Tibial artery (tissue), 4 donors: ENCODE results near the gene CSMD2.
A peak's percentile ranks its signal among the peaks of the same experiment; 100 is the strongest.

Experiments used
- DNase-seq, 2 donors: peaks; one replicate each; pipeline ENCODE4 v3.0.0-alpha.2; 2019
- H3K27ac ChIP-seq, 2 donors: fragments of 200-600 bp; sonication (generic) in 1 of 2; 1 replicate in 1 of 2; 2 replicates in 1 of 2; pipeline ENCODE4 v1.5.1; 2018 to 2019; ENCODE audit warnings: mild to moderate bottlenecking in 1 of 2
- H3K27me3 ChIP-seq, 2 donors: fragments of 200-600 bp; sonication (generic) in 1 of 2; one replicate each; pipeline versions ENCODE4 v1.5.1 to v1.6.0; 2016 to 2019
- H3K36me3 ChIP-seq, 3 donors: fragments of 200-600 bp; sonication (generic) in 2 of 3; one replicate each; pipeline ENCODE4 v1.5.1; 2016 to 2019; ENCODE audit warnings: mild to moderate bottlenecking in 2 of 3
- H3K4me1 ChIP-seq, 4 donors: fragments of 200-600 bp; sonication (generic) in 2 of 4; 1 replicate in 3 of 4; 2 replicates in 1 of 4; pipeline ENCODE4 v1.5.1; 2016 to 2019
- H3K4me3 ChIP-seq, 2 donors: fragments of 200-600 bp; sonication (generic) in 1 of 2; 1 replicate in 1 of 2; 2 replicates in 1 of 2; pipeline ENCODE4 v1.5.1; 2018 to 2019; ENCODE audit warnings: mild to moderate bottlenecking in 2 of 2
- H3K9me3 ChIP-seq, 3 donors: fragments of 200-600 bp; sonication (generic) in 1 of 3; one replicate each; pipeline ENCODE4 v1.5.1; 2016 to 2019
- intact Hi-C: fragments of 100-400 bp; cut with DNase I; formaldehyde crosslinking; loops from one replicate; pipeline ENCODE4 v1.15.0; 2023; ENCODE audit warnings: low total_unique reads
- TF ChIP-seq, protein P1 (sequence below), 2 experiments: fragments of 200-600 bp in 1 of 2; fragments of 450-650 bp in 1 of 2; IDR thresholded peaks; one replicate each; pipeline ENCODE4 v1.5.1; 2017 to 2019; ENCODE audit warnings: antibody characterized with exemption in 2 of 2, mild to moderate bottlenecking in 1 of 2, moderate library complexity in 1 of 2

The CSMD2 gene

DNA sequence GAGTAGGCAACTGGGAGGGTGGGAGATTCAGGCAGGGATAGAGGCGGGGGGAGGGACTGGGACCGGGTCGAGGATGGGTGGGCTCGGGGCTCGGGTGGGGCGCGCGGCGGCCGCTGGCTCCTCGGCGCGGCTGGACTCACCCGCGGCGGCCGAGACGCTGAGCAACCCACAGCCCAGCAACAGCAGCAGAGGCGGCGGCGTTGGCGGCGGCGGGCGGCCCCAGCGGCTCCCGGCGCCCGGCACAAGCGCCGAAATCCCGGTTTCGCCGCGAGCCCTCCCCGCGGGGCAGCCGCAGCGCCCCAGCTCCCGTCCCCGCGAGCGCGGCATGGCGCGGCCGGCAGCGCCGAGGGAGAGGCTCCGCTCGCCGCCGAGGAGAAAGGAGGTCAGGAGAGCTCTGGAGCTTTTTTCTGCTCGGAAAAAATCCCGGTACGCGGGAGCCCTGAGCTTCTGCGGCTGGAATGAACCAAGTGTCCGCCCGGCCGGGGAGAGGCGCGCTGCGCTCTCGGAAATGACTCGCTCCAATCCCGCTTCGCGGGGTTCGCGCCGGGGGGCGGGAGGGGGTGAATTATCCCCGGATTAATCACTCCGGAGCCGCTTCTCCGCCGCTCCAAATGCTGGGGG, at the start of gene CSMD2:
Gene CSMD2 (minus strand): TSS at position 460 of the 621 bp plus-strand sequence. CDS start 133 bp downstream, at position 327.
- TF ChIP-seq, protein P1, sequence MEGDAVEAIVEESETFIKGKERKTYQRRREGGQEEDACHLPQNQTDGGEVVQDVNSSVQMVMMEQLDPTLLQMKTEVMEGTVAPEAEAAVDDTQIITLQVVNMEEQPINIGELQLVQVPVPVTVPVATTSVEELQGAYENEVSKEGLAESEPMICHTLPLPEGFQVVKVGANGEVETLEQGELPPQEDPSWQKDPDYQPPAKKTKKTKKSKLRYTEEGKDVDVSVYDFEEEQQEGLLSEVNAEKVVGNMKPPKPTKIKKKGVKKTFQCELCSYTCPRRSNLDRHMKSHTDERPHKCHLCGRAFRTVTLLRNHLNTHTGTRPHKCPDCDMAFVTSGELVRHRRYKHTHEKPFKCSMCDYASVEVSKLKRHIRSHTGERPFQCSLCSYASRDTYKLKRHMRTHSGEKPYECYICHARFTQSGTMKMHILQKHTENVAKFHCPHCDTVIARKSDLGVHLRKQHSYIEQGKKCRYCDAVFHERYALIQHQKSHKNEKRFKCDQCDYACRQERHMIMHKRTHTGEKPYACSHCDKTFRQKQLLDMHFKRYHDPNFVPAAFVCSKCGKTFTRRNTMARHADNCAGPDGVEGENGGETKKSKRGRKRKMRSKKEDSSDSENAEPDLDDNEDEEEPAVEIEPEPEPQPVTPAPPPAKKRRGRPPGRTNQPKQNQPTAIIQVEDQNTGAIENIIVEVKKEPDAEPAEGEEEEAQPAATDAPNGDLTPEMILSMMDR (IDR thresholded peaks at IDR 0.05), result no peak
- Histone ChIP-seq H3K36me3 (no peaks in the 10 kb centered on the region), H3K27me3 (peaks cover 3 to 69% of the 10 kb centered on the region in 2 donors), H3K27ac (no peak within 1 kb of the TSS), H3K9me3 (no peaks in the 10 kb centered on the region), H3K4me1 (peaks cover 6 to 46% (median 42%) of the 10 kb centered on the region in 4 donors), H3K4me3 (peak within 1 kb of the TSS; percentile 35 to 53)
- DNase-seq, result peak in 1 of 2 donors; percentile 29
- intact Hi-C loops, result loop anchor here (5.0 to 10.0 kb wide), 2 partner anchors 430 to 528 kb away; no protein-coding TSS in a partner anchor

GRCh38 chr1:34213956-34214355, 48.9 kb upstream of the CSMD2 start:
- no peak for DNase-seq
- peaks cover 0 to 31% of the 10 kb centered on the region in 2 donors for H3K27me3 ChIP-seq
- H3K36me3 ChIP-seq, result no peaks in the 10 kb centered on the region
- H3K4me1 ChIP-seq, result no peaks in the 10 kb centered on the region
- no peak overlapping the region for H3K27ac ChIP-seq
- TF ChIP-seq, protein P1 (IDR thresholded peaks at IDR 0.05), result no peak
- H3K4me3 ChIP-seq, result no peak overlapping the region
- intact Hi-C loops, result no loop called here
- no peaks in the 10 kb centered on the region for H3K9me3 ChIP-seq

DNA sequence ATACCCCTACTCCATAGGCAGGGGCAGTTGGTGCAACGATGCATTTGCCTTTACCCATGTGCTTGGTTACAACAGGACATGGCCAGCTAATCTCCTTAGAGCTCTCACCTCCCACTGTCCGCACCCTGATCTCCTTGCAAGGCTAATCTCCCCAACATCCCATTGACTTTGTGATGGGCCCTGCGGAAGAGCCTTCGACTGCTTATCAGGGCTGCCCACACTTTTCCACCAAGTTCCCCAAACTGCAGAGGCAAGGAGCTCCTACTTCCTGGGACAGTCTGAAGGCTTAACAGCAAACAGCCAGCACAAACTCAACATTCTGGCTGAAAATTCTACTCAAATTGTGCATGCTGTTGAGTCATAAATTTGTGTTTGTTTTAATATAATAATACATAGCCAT, 47.6 kb upstream of the CSMD2 start:
- H3K4me3 ChIP-seq, result no peak overlapping the region
- TF ChIP-seq, protein P1 (IDR thresholded peaks at IDR 0.05), result no peak
- H3K27me3 ChIP-seq, result peaks cover 0 to 37% of the 10 kb centered on the region in 2 donors
- H3K27ac ChIP-seq, result no peak overlapping the region
- H3K4me1 ChIP-seq, result no peaks in the 10 kb centered on the region
- DNase-seq, result no peak
- no peaks in the 10 kb centered on the region for H3K9me3 ChIP-seq
- intact Hi-C loops, result no loop called here
- H3K36me3 ChIP-seq, result no peaks in the 10 kb centered on the region

GRCh38 chr1:34199927-34200326, 34.9 kb upstream of the CSMD2 start:
- Histone ChIP-seq H3K4me3 (no peak overlapping the region), H3K27ac (no peak overlapping the region), H3K27me3 (peaks cover 0 to 8% of the 10 kb centered on the region in 2 donors), H3K36me3 (no peaks in the 10 kb centered on the region), H3K4me1 (no peaks in the 10 kb centered on the region), H3K9me3 (no peaks in the 10 kb centered on the region)
- intact Hi-C loops, result no loop called here
- TF ChIP-seq, protein P1 (IDR thresholded peaks at IDR 0.05), result no peak
- no peak for DNase-seq

DNA sequence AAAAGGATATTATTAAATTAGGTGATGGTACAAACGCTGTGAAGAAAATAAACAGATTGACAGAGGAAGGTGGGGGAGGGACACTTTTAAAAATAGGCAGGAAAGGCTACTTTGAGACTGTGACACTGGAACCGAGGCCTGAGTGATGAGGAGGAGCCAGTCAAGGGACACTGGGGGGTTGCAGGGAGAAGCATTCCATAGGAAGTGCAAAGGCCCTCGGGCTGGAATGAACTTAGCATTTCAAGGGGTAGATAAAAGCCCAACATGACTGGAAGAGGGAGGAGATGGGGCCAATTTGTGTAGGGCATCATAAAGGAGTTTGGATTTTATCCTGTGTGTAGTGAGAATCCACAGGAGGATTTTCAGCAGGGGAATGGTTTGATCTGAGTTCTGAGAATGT, 27.6 kb upstream of the CSMD2 start:
- Histone ChIP-seq H3K27ac (no peak overlapping the region), H3K4me3 (no peak overlapping the region), H3K36me3 (no peaks in the 10 kb centered on the region), H3K9me3 (peaks cover 0 to 15% (median 10%) of the 10 kb centered on the region in 3 donors), H3K4me1 (no peaks in the 10 kb centered on the region), H3K27me3 (peaks cover 0 to 22% of the 10 kb centered on the region in 2 donors)
- TF ChIP-seq, protein P1 (IDR thresholded peaks at IDR 0.05), result no peak
- DNase-seq, result no peak
- intact Hi-C loops, result no loop called here
